MM.1S (cell line): Measurements from ENCODE around the gene COX10.

Experiments used
- DNase-seq: peaks from one replicate; pipeline ENCODE4 v3.0.0-alpha.2; 2015
- H2AFZ ChIP-seq: fragments of 300-600 bp; sonication (generic); 2 replicates; pipeline ENCODE4 v1.6.0; 2016; ENCODE audit warnings: antibody characterized with exemption, low read length
- H3F3A ChIP-seq: fragments of 300-600 bp; sonication (generic); 2 replicates; pipeline ENCODE4 v1.6.1; 2016; ENCODE audit warnings: mild to moderate bottlenecking, antibody characterized with exemption, low read length, moderate library complexity, mixed read lengths; ENCODE audit not compliant: insufficient read depth
- H3K27ac ChIP-seq: fragments of 300-600 bp; sonication (generic); 2 replicates; pipeline ENCODE4 v1.5.1; 2016; ENCODE audit warnings: mild to moderate bottlenecking, low read length
- H3K27me3 ChIP-seq: fragments of 300-600 bp; sonication (generic); replicated peaks from 2 replicates; pipeline ENCODE4 v1.6.0; 2016; ENCODE audit warnings: low read length; ENCODE audit not compliant: insufficient read depth
- H3K36me3 ChIP-seq: fragments of 300-600 bp; sonication (generic); replicated peaks from 2 replicates; pipeline ENCODE4 v1.6.1; 2016; ENCODE audit warnings: mild to moderate bottlenecking, low read length, mixed read lengths; ENCODE audit not compliant: insufficient read depth
- H3K4me1 ChIP-seq: fragments of 300-600 bp; sonication (generic); 2 replicates; pipeline ENCODE4 v1.6.1; 2016; ENCODE audit warnings: low read length, mixed read lengths
- H3K4me2 ChIP-seq: fragments of 300-600 bp; sonication (generic); 2 replicates; pipeline ENCODE4 v1.6.0; 2016; ENCODE audit warnings: low read depth, low read length
- H3K4me3 ChIP-seq: fragments of 300-600 bp; sonication (generic); 2 replicates; pipeline ENCODE4 v1.5.1; 2016; ENCODE audit warnings: low read length, mixed read lengths
- H3K79me2 ChIP-seq: fragments of 300-600 bp; sonication (generic); 2 replicates; pipeline ENCODE4 v1.6.1; 2016; ENCODE audit warnings: mixed run types, low read length, mixed read lengths
- H3K9ac ChIP-seq: fragments of 300-600 bp; sonication (generic); 2 replicates; pipeline ENCODE4 v1.6.1; 2016; ENCODE audit warnings: low read length, mixed read lengths
- H3K9me2 ChIP-seq: fragments of 300-600 bp; sonication (generic); replicated peaks from 2 replicates; pipeline ENCODE4 v1.6.1; 2016; ENCODE audit warnings: mild to moderate bottlenecking, low read length, mixed read lengths; ENCODE audit not compliant: insufficient read depth
- H3K9me3 ChIP-seq: fragments of 300-600 bp; sonication (generic); replicated peaks from 2 replicates; pipeline ENCODE4 v1.6.1; 2016; ENCODE audit warnings: mild to moderate bottlenecking, low read length, mixed read lengths; ENCODE audit not compliant: insufficient read depth
- H4K20me1 ChIP-seq: fragments of 300-600 bp; sonication (generic); 2 replicates; pipeline ENCODE4 v1.6.1; 2016; ENCODE audit warnings: mild to moderate bottlenecking, low read length, moderate library complexity, mixed read lengths; ENCODE audit not compliant: insufficient read depth
- EZH2 ChIP-seq: fragments of 300-600 bp; sonication (generic); optimal IDR thresholded peaks from 2 replicates; pipeline ENCODE3; 2017; ENCODE audit warnings: low read depth, mild to moderate bottlenecking, antibody characterized with exemption, low read length, mixed read lengths
- EZH2phosphoT487 ChIP-seq: fragments of 300-600 bp; sonication (generic); IDR thresholded peaks from 2 replicates; pipeline ENCODE4 v1.6.1; 2018; ENCODE audit warnings: antibody characterized with exemption, low read length
- TF ChIP-seq, protein P1 (sequence below): fragments of 300-600 bp; sonication (generic); IDR thresholded peaks from 2 replicates; pipeline ENCODE4 v1.5.1; 2016; ENCODE audit warnings: antibody characterized with exemption, low read length, mixed read lengths

The COX10 gene

DNA sequence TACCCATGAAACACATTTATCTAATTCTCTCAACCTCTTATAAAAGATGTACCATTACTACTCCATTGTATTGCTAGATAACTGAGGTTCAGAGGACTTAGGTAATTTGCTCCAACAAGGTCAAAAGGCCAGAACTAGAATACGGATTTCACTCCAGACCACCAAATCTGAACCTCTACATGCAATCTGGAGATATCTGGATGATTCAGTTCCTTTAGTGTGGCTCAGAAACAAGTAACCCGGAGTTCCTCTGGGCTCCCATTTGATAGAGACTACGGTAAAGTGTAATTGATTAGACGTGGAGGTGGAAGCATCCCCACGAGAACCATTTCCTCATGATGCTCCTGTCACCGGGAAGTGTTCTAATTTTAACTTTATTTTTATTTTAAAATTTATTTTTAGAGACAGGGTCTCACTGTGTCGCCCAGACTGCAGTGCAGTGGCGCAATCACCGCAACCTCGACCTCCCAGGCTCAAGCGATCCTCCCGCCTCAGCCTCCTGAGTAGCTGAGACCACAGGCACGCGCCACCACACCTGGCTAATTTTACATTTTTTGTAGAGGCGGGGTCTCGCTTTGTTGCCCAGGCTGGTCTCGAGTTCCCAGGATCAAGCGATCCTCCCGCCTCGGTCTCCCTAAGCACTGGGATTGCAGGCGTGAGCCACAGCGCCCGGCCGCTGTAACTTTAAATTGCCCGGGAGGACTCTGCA is 608 bp upstream of the COX10 start:
- TF ChIP-seq EZH2phosphoT487 (no peak), EZH2 (no peak)
- TF ChIP-seq, protein P1, sequence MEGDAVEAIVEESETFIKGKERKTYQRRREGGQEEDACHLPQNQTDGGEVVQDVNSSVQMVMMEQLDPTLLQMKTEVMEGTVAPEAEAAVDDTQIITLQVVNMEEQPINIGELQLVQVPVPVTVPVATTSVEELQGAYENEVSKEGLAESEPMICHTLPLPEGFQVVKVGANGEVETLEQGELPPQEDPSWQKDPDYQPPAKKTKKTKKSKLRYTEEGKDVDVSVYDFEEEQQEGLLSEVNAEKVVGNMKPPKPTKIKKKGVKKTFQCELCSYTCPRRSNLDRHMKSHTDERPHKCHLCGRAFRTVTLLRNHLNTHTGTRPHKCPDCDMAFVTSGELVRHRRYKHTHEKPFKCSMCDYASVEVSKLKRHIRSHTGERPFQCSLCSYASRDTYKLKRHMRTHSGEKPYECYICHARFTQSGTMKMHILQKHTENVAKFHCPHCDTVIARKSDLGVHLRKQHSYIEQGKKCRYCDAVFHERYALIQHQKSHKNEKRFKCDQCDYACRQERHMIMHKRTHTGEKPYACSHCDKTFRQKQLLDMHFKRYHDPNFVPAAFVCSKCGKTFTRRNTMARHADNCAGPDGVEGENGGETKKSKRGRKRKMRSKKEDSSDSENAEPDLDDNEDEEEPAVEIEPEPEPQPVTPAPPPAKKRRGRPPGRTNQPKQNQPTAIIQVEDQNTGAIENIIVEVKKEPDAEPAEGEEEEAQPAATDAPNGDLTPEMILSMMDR: no peak
- Histone ChIP-seq H3K4me3 (peak overlapping the region; percentile 90), H3F3A (no peaks in the 10 kb centered on the region), H3K4me2 (peak overlapping the region; percentile 82), H3K36me3 (peaks cover 3% of the 10 kb centered on the region; the same call in 1 of the 2 replicates), H3K9me3 (no peaks in the 10 kb centered on the region), H3K27me3 (no peaks in the 10 kb centered on the region), H3K4me1 (peaks cover 21% of the 10 kb centered on the region), H3K9me2 (no peaks in the 10 kb centered on the region), H3K79me2 (peaks cover 89% of the 10 kb centered on the region), H3K27ac (peak overlapping the region; percentile 68), H2AFZ (peak overlapping the region; percentile 79), H4K20me1 (no peaks in the 10 kb centered on the region), H3K9ac (peak overlapping the region; percentile 92)
- no peak for DNase-seq

DNA sequence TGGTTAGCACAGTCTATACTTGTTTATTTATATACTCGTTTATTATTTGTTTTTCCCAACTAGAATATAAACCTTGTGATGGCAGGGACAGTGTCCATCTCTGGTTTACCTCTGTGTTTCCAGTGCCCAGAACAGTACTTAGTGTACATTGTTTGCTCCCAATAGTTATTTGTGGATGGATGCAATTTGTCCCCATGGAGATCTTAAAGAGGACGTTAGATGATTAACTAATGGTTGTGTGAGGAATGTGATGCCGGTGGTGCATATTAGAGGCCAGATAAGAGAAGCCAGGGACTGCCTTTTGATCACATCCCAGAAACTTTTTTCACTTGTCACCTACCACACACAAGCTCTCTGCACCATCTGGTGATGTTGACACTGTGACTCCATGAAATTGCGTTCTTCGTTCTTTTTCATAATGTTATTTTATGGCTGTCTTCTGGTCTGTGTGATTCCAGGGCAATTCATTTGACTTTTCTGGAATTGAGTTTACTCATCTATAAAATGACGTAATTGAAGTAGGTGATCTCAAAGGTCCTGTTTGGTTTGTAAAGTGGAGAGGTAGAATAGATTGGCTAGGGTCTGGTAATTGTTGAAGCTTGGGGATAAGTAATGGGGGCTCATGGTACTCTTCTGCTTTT is 1.2 kb downstream of the COX10 start:
- peak overlapping the region; percentile 90 for H3K4me3 ChIP-seq
- no peak for DNase-seq
- H3K4me1 ChIP-seq: peaks cover 21% of the 10 kb centered on the region
- H3K9me3 ChIP-seq: no peaks in the 10 kb centered on the region
- no peak overlapping the region for H3K27ac ChIP-seq
- H3K9ac ChIP-seq: peak overlapping the region; percentile 92; the same call in 1 of the 2 replicates
- H3K27me3 ChIP-seq: no peaks in the 10 kb centered on the region
- no peak overlapping the region for H2AFZ ChIP-seq
- TF ChIP-seq EZH2 (no peak), EZH2phosphoT487 (no peak)
- TF ChIP-seq, protein P1: no peak
- H3K9me2 ChIP-seq: no peaks in the 10 kb centered on the region
- peak overlapping the region; percentile 82 for H3K4me2 ChIP-seq
- H3K79me2 ChIP-seq: peaks cover 89% of the 10 kb centered on the region
- H3K36me3 ChIP-seq: peaks cover 3% of the 10 kb centered on the region; the same call in 1 of the 2 replicates
- no peaks in the 10 kb centered on the region for H3F3A ChIP-seq
- H4K20me1 ChIP-seq: no peaks in the 10 kb centered on the region

DNA sequence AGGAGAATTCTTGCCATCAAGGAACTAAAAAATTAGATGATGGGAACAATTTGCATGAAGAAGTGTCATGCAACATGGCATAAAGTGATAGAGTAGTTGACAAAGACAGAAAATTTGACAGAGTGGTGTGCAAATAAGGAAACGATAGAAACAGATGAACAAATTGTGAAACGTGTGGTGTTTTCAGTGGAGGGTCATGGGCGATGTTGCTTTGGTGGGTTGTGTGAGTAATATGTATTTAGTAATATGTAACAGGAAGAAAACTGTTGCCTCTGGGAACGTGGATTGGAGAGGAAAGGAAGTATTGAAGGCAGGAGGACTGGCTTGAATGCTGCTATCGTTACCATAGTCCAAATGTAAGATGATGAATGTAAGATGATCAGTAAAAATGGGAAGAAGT is 3.6 kb downstream of the COX10 start:
- Histone ChIP-seq H4K20me1 (no peaks in the 10 kb centered on the region), H3K9me2 (no peaks in the 10 kb centered on the region), H3K27me3 (no peaks in the 10 kb centered on the region), H2AFZ (no peak overlapping the region), H3K4me2 (no peak overlapping the region), H3K27ac (no peak overlapping the region), H3K4me3 (no peak overlapping the region), H3F3A (no peaks in the 10 kb centered on the region), H3K9me3 (no peaks in the 10 kb centered on the region), H3K9ac (no peak overlapping the region), H3K79me2 (peaks cover 71% of the 10 kb centered on the region), H3K36me3 (0 out of 2 replicates have a peak, but pooled peaks cover 4% of the 10 kb centered on the region), H3K4me1 (peaks cover 21% of the 10 kb centered on the region)
- DNase-seq: no peak
- TF ChIP-seq, protein P1: no peak
- TF ChIP-seq EZH2: no peak
- TF ChIP-seq EZH2phosphoT487: no peak
